Parathyroid adenoma (tissue), 2 donors: ENCODE data around the gene ZEB2.

Source experiments
- H2AFZ ChIP-seq: fragments of 300-600 bp; sonication (generic); one replicate; pipeline ENCODE4 v1.7.0; 2017; ENCODE audit warnings: antibody characterized with exemption, mild to moderate bottlenecking
- H3K27ac ChIP-seq: fragments of 300-600 bp; sonication (generic); one replicate; pipeline ENCODE4 v1.7.0; 2017
- H3K27me3 ChIP-seq: fragments of 300-600 bp; sonication (generic); one replicate; pipeline ENCODE4 v1.7.0; 2017; ENCODE audit warnings: low read length; ENCODE audit not compliant: control insufficient read depth, insufficient read depth
- H3K36me3 ChIP-seq: fragments of 300-600 bp; sonication (generic); one replicate; pipeline ENCODE4 v1.7.0; 2017; ENCODE audit warnings: low read length; ENCODE audit not compliant: control insufficient read depth, insufficient read depth
- H3K4me1 ChIP-seq: fragments of 300-600 bp; sonication (generic); one replicate; pipeline ENCODE4 v1.7.0; 2017; ENCODE audit warnings: control low read depth
- H3K4me2 ChIP-seq: fragments of 300-600 bp; sonication (generic); one replicate; pipeline ENCODE4 v1.7.0; 2017; ENCODE audit warnings: low read length
- H3K4me3 ChIP-seq: fragments of 300-600 bp; sonication (generic); one replicate; pipeline ENCODE4 v1.7.0; 2017; ENCODE audit warnings: low read depth, low read length
- H3K79me2 ChIP-seq: fragments of 300-600 bp; sonication (generic); one replicate; pipeline ENCODE4 v1.7.0; 2017; ENCODE audit warnings: control low read depth
- H3K9ac ChIP-seq: fragments of 300-600 bp; sonication (generic); one replicate; pipeline ENCODE4 v1.7.0; 2017; ENCODE audit warnings: mild to moderate bottlenecking
- H3K9me3 ChIP-seq: fragments of 300-600 bp; sonication (generic); one replicate; pipeline ENCODE4 v1.7.0; 2017; ENCODE audit warnings: low read length; ENCODE audit not compliant: control insufficient read depth
- TF ChIP-seq, protein P1 (sequence below): fragments of 300-600 bp; sonication (generic); IDR thresholded peaks from one replicate; pipeline ENCODE4 v1.7.0; 2017; ENCODE audit warnings: antibody characterized with exemption, mild to moderate bottlenecking
- donor health status: primary hyperparathyroidism.

Gene ZEB2

DNA sequence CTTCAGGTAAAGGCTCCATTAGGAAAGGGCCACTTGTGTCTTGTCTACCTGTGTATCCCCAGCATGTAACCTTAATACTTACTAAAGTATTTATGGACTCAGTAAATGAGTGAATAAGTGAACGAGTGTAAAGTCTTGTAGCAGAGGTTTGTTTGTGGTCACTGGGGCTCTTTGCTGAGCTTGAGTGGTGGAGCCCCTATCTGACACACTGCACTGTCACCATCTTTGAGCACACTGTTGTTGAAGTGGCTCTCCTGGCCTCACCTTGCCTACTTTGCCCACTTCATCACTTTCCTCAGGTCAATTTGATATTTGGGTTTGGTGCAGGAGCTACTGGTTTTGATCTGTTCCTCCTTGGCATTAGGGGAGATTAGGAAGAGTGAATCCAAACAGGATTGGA is 39.3 kb upstream of the ZEB2 start:
- no peaks in the 10 kb centered on the region for H3K4me1 ChIP-seq
- H3K27ac ChIP-seq = no peak overlapping the region
- H3K4me3 ChIP-seq = no peak overlapping the region
- no peaks in the 10 kb centered on the region for H3K79me2 ChIP-seq
- H2AFZ ChIP-seq = no peak overlapping the region
- TF ChIP-seq, protein P1, sequence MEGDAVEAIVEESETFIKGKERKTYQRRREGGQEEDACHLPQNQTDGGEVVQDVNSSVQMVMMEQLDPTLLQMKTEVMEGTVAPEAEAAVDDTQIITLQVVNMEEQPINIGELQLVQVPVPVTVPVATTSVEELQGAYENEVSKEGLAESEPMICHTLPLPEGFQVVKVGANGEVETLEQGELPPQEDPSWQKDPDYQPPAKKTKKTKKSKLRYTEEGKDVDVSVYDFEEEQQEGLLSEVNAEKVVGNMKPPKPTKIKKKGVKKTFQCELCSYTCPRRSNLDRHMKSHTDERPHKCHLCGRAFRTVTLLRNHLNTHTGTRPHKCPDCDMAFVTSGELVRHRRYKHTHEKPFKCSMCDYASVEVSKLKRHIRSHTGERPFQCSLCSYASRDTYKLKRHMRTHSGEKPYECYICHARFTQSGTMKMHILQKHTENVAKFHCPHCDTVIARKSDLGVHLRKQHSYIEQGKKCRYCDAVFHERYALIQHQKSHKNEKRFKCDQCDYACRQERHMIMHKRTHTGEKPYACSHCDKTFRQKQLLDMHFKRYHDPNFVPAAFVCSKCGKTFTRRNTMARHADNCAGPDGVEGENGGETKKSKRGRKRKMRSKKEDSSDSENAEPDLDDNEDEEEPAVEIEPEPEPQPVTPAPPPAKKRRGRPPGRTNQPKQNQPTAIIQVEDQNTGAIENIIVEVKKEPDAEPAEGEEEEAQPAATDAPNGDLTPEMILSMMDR = no peak
- no peaks in the 10 kb centered on the region for H3K36me3 ChIP-seq
- no peaks in the 10 kb centered on the region for H3K27me3 ChIP-seq
- no peak overlapping the region for H3K9ac ChIP-seq
- no peak overlapping the region for H3K4me2 ChIP-seq
- no peaks in the 10 kb centered on the region for H3K9me3 ChIP-seq

DNA sequence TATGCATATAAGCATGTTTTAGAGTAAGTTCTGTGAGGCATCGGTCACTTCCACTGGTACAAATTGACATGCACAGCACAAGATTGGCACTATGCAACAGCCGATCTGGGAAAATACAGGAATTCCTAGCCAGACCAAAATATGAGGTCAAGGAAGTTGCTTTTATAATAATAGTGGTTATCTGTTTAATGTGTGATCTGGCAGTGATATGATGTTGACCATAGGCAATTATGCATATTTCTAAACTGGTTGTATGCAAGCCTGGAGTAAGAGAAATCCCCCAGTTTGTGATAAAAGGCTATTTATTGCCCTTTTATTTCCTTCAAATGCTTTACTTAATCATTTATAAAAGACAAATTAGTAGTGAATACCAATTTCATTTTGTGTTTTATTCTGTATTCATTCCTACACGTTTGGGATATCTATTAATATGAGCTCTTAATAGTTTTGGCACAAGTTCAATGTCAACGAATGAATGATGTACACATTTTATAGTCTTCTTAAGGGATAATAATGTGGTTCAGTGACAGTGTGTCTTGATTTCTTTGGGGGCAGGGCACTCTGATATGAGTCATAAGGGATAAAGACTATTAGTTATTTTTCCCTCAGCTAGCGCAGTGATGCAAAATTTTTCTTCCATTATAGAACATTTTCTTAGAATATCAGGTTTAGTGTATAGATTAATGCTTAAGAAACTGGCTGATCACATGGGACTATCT is 34.7 kb upstream of the ZEB2 start:
- no peaks in the 10 kb centered on the region for H3K27me3 ChIP-seq
- H3K4me2 ChIP-seq = no peak overlapping the region
- TF ChIP-seq, protein P1 = no peak
- H3K9ac ChIP-seq = no peak overlapping the region
- no peaks in the 10 kb centered on the region for H3K79me2 ChIP-seq
- H3K4me1 ChIP-seq = no peaks in the 10 kb centered on the region
- H2AFZ ChIP-seq = no peak overlapping the region
- no peak overlapping the region for H3K4me3 ChIP-seq
- no peak overlapping the region for H3K27ac ChIP-seq
- no peaks in the 10 kb centered on the region for H3K9me3 ChIP-seq
- no peaks in the 10 kb centered on the region for H3K36me3 ChIP-seq

DNA sequence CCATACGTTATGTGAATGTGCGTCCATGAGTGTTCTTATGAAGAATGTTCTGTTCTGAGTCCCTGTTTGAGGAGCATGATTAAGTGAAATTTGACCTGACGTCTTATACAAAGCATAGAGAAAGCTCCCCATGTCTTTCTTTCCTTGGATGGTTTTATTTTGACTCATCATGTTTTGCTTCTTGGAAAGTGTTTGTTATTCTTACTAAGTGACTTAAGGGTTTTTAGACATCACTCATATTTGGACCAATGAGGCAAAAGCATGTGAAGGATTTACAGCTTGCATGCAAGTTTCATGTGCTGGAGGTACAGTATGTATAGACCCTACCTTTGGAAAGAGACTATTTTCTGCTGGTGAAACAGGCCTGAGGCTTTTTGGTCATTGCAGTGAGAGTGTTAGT is 33.5 kb upstream of the ZEB2 start:
- no peaks in the 10 kb centered on the region for H3K36me3 ChIP-seq
- TF ChIP-seq, protein P1 = no peak
- H3K79me2 ChIP-seq = no peaks in the 10 kb centered on the region
- H3K9me3 ChIP-seq = no peaks in the 10 kb centered on the region
- H3K9ac ChIP-seq = no peak overlapping the region
- no peak overlapping the region for H2AFZ ChIP-seq
- H3K4me1 ChIP-seq = no peaks in the 10 kb centered on the region
- no peak overlapping the region for H3K4me2 ChIP-seq
- H3K4me3 ChIP-seq = no peak overlapping the region
- H3K27me3 ChIP-seq = no peaks in the 10 kb centered on the region
- no peak overlapping the region for H3K27ac ChIP-seq

DNA sequence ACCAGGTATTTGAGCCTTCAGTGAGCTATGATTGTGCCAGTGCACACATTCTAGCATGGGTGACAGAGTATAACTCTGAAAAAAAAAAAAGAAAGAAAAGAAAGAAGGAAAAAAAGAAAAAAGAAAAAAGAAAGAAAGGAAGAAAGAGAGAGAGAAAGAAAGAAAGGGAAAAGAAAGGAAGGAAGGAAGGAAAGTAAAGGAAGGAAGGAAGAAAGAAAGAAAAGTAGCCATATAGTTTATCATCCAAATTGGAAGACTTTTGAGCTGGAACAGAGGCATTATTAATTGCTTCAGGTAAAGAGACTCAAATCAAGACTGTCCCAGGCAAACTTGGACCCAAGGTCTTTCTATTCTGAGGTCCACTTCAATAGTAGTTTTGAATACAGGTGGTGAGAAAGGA is 32.9 kb upstream of the ZEB2 start:
- Histone ChIP-seq H2AFZ (no peak overlapping the region), H3K4me3 (no peak overlapping the region), H3K79me2 (no peaks in the 10 kb centered on the region), H3K9me3 (no peaks in the 10 kb centered on the region), H3K36me3 (no peaks in the 10 kb centered on the region), H3K4me1 (no peaks in the 10 kb centered on the region), H3K4me2 (no peak overlapping the region), H3K9ac (no peak overlapping the region), H3K27me3 (no peaks in the 10 kb centered on the region), H3K27ac (no peak overlapping the region)
- TF ChIP-seq, protein P1 = no peak

DNA sequence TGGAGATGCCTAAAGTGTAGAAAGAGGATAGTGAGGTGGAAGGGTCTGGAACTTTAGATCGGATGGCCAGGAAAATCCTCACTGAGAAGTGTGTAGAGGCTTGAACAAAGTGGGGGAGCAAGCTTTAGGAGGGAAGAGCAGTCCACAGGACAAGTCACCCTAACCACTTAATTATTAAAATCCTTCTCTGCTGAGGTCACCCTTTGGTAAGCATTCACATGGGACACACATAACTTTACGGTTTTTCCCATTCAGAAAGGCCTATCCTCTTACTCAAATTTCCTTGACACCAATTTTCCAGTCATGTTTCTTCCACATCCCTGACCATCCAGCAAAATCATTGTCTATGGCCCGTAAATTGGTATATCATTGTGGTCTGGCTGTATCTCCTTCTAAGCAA is 31.0 kb upstream of the ZEB2 start:
- Histone ChIP-seq H3K9ac (no peak overlapping the region), H3K36me3 (no peaks in the 10 kb centered on the region), H3K4me2 (no peak overlapping the region), H2AFZ (no peak overlapping the region), H3K9me3 (no peaks in the 10 kb centered on the region), H3K27me3 (no peaks in the 10 kb centered on the region), H3K4me3 (no peak overlapping the region), H3K79me2 (no peaks in the 10 kb centered on the region), H3K27ac (no peak overlapping the region), H3K4me1 (no peaks in the 10 kb centered on the region)
- TF ChIP-seq, protein P1 = no peak
